Measurements from ENCODE around the gene PRPF4. TPM values are rescaled to one million over a fixed set of nuclear protein-coding genes. Genes with fewer than 3 reads are reported as not detected.

Gene PRPF4
- total RNA-seq, 2 experiments from 2014 or later: 27.4 to 39.9 TPM

DNA sequence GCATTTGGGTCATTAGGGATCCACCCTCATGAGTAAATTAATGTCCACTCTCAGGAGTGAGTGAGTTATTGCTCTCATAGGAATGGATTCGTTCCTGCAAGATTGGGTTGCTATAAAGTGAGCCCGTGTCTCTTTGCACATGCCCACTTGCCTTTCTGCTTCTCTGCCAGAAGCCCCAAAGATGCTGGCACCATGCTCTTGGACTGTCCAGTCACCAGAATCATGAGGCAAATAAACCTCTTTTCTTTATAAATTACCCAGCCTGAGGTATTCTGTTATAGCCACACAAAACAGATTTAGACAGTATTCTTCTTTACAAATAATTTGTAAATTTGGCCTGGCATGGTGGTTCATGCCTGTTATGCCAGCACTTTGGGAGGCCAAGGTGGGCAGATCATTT lies 24.7 kb upstream of the PRPF4 start:
- CTCF ChIA-PET (ENCODE audit: unreplicated experiment): no interaction called here
- intact Hi-C loops (cut with micrococcal nuclease; ENCODE audit: unreplicated experiment): no loop called here
- TF ChIP-seq EZH2phosphoT487 (IDR thresholded peaks at IDR 0.05; ENCODE audit: borderline replicate concordance, low read depth, low read length): no peak
- TF ChIP-seq, protein P1, sequence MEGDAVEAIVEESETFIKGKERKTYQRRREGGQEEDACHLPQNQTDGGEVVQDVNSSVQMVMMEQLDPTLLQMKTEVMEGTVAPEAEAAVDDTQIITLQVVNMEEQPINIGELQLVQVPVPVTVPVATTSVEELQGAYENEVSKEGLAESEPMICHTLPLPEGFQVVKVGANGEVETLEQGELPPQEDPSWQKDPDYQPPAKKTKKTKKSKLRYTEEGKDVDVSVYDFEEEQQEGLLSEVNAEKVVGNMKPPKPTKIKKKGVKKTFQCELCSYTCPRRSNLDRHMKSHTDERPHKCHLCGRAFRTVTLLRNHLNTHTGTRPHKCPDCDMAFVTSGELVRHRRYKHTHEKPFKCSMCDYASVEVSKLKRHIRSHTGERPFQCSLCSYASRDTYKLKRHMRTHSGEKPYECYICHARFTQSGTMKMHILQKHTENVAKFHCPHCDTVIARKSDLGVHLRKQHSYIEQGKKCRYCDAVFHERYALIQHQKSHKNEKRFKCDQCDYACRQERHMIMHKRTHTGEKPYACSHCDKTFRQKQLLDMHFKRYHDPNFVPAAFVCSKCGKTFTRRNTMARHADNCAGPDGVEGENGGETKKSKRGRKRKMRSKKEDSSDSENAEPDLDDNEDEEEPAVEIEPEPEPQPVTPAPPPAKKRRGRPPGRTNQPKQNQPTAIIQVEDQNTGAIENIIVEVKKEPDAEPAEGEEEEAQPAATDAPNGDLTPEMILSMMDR (conservative IDR thresholded peaks at IDR 0.05; ENCODE audit: low read length): no peak

DNA sequence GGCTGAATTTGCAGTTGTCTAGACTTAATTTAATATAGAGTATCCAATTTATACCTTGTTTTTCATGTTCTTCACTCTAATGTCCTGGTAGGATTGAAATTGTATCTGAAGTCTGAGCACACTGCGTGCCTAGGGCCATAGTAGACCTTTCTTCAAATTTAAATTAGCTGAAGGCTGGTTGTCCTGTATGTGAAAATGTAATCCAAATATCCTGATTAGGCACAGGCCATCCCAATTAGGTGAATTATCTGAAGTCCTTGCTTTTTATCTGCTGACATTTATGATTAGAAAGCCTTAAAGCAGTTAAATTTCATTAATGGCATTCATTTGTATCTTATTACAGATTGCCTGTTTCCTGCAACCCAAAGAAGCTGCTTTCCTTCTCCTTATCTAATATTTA lies 20.5 kb upstream of the PRPF4 start:
- no peak for TF ChIP-seq EZH2phosphoT487 (IDR thresholded peaks at IDR 0.05; ENCODE audit: borderline replicate concordance, low read depth, low read length)
- TF ChIP-seq, protein P1 (conservative IDR thresholded peaks at IDR 0.05; ENCODE audit: low read length): no peak
- H2AFZ ChIP-seq (ENCODE audit: low read length): no peak overlapping the region
- ChIA-PET CTCF (ENCODE audit: unreplicated experiment) (no interaction called here), POLR2A (interaction anchor here (0.9 to 1.1 kb wide), 2 partner anchors 10 to 11 kb away, joined by 3 to 4 read pairs; no protein-coding TSS in a partner anchor)
- H3K36me3 ChIP-seq (ENCODE audit: insufficient read depth, low read length): peaks cover 16% of the 10 kb centered on the region
- H3K4me3 ChIP-seq (ENCODE audit: low read depth, low read length, poor library complexity, severe bottlenecking): no peak overlapping the region
- intact Hi-C loops (cut with micrococcal nuclease; ENCODE audit: unreplicated experiment): no loop called here
- no peaks in the 10 kb centered on the region for H3K79me2 ChIP-seq (ENCODE audit: insufficient read depth, low read depth, low read length)
- H3K27ac ChIP-seq (ENCODE audit: low read depth, low read length, poor library complexity, severe bottlenecking): no peak overlapping the region
- no peaks in the 10 kb centered on the region for H3K9me2 ChIP-seq (ENCODE audit: insufficient read depth, low read length)
- H3K4me1 ChIP-seq (ENCODE audit: insufficient read depth, low read length, poor library complexity, severe bottlenecking): no peaks in the 10 kb centered on the region
- H4K20me1 ChIP-seq (ENCODE audit: insufficient read depth, low read length): no peaks in the 10 kb centered on the region
- no peak overlapping the region for H3K4me2 ChIP-seq (ENCODE audit: low read length)
- no TSS peak for BruUV-seq (replicated peaks)
- no peak for DNase-seq (ENCODE audit: low spot score)
- H3K9me3 ChIP-seq (ENCODE audit: low read length): no peaks in the 10 kb centered on the region

More for the DNA sequence above, 24.7 kb upstream of the PRPF4 start:
- no TSS peak for BruUV-seq (replicated peaks)
- no peaks in the 10 kb centered on the region for H3K9me3 ChIP-seq (ENCODE audit: low read length)
- peaks cover 16% of the 10 kb centered on the region for H3K4me1 ChIP-seq (ENCODE audit: insufficient read depth, low read length, poor library complexity, severe bottlenecking)
- H2AFZ ChIP-seq (ENCODE audit: low read length): no peak overlapping the region
- H3K79me2 ChIP-seq (ENCODE audit: insufficient read depth, low read depth, low read length): no peaks in the 10 kb centered on the region
- no peak overlapping the region for H3K4me2 ChIP-seq (ENCODE audit: low read length)
- no peak for DNase-seq (ENCODE audit: low spot score)
- no peak overlapping the region for H3K27ac ChIP-seq (ENCODE audit: low read depth, low read length, poor library complexity, severe bottlenecking)
- H3K9me2 ChIP-seq (ENCODE audit: insufficient read depth, low read length): no peaks in the 10 kb centered on the region
- H3K4me3 ChIP-seq (ENCODE audit: low read depth, low read length, poor library complexity, severe bottlenecking): no peak overlapping the region
- H3K36me3 ChIP-seq (ENCODE audit: insufficient read depth, low read length): no peaks in the 10 kb centered on the region
- H4K20me1 ChIP-seq (ENCODE audit: insufficient read depth, low read length): no peaks in the 10 kb centered on the region
- POLR2A ChIA-PET: no interaction called here

DNA sequence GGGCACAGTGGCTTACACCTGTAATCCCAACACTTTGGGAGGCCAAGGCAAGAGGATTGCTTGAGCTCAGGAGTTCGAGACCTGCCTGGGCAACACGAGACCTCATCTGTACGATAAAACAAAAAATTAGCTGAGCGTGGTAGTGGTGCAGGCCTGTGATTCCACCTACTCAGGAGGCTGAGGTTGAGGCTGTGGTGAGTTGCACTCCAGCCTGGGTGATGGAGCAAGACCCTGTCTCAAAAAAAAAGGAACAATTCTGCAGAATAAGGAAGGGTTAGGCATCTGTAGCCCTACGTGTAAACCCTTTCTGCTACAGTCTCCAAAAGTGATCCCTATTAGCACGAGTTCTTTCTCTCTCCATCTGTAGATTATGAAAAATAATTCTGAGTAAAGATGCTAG lies 20.0 kb upstream of the PRPF4 start:
- CTCF ChIA-PET (ENCODE audit: unreplicated experiment): no interaction called here
- no peak for TF ChIP-seq EZH2phosphoT487 (IDR thresholded peaks at IDR 0.05; ENCODE audit: borderline replicate concordance, low read depth, low read length)
- TF ChIP-seq, protein P1 (conservative IDR thresholded peaks at IDR 0.05; ENCODE audit: low read length): no peak
- Histone ChIP-seq H3K9me3 (ENCODE audit: low read length) (no peaks in the 10 kb centered on the region), H3K4me1 (ENCODE audit: insufficient read depth, low read length, poor library complexity, severe bottlenecking) (no peaks in the 10 kb centered on the region), H3K4me2 (ENCODE audit: low read length) (no peak overlapping the region), H2AFZ (ENCODE audit: low read length) (no peak overlapping the region), H4K20me1 (ENCODE audit: insufficient read depth, low read length) (no peaks in the 10 kb centered on the region), H3K4me3 (ENCODE audit: low read depth, low read length, poor library complexity, severe bottlenecking) (no peak overlapping the region), H3K27ac (ENCODE audit: low read depth, low read length, poor library complexity, severe bottlenecking) (no peak overlapping the region), H3K9me2 (ENCODE audit: insufficient read depth, low read length) (no peaks in the 10 kb centered on the region), H3K79me2 (ENCODE audit: insufficient read depth, low read depth, low read length) (no peaks in the 10 kb centered on the region), H3K36me3 (ENCODE audit: insufficient read depth, low read length) (peaks cover 20% of the 10 kb centered on the region)
- DNase-seq (ENCODE audit: low spot score): no peak
- POLR2A ChIA-PET: no interaction called here
- no TSS peak for BruUV-seq (replicated peaks)
- intact Hi-C loops (cut with micrococcal nuclease; ENCODE audit: unreplicated experiment): no loop called here

Data from OCI-LY7 (cell line).